HG03045 (cell line): Measurements from ENCODE around the gene NNT.
"Not testable (repeated sequence)": the region's sequence is repeated elsewhere in the genome, so short reads cannot be mapped to it uniquely, and the experiment has no call there.

Experiments
- ATAC-seq: cut with Tn5 transposase; IDR thresholded peaks from one replicate; pipeline ENCODE4 v1.9.1; 2021; ENCODE audit warnings: mild to moderate bottlenecking, moderate library complexity; ENCODE audit not compliant: unreplicated experiment

Gene NNT

DNA sequence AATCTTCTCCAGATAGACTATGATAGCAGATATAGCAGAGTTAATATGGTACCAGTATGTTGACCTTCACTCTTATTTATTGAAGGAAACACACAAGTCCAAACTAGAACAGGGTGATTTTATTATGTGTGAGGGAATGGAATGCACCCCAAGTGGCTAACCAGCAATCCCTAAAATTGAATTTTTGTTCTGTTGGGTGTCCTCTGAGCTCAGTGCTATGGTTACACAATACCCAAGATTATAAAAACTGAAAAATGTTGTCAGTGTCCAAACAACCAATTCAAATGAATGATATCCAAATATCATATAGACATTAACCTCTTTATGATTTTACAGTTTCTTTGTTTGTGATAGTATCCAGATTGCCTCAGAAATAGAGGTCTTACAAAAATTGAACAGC is 60.9 kb downstream of the NNT start:
- ATAC-seq, result no peak

DNA sequence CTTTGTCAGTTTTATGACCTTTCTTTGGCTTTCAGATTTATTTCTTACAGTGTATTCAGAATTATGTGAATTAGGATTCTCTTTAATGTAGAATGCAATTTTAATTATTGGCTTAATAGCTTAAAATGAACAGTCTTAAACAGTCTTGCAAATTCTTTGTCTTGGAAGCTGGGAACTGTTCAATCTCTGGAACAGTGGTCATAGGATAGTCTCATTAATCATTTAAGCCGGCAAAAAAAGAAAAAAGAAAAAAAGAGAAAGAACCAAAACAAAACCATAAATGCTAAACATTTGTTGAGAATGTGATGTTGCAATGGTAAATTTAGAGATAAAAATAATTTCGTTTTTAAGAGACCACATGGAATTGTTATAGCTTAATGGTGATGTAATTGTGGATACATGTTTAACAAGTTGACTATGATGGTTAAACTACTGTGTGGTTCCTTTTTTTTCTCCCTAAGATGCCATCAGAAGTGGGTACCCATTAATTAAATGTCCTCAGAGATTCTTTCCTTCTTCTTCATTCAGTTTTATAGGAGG is 61.6 kb downstream of the NNT start:
- no peak for ATAC-seq

DNA sequence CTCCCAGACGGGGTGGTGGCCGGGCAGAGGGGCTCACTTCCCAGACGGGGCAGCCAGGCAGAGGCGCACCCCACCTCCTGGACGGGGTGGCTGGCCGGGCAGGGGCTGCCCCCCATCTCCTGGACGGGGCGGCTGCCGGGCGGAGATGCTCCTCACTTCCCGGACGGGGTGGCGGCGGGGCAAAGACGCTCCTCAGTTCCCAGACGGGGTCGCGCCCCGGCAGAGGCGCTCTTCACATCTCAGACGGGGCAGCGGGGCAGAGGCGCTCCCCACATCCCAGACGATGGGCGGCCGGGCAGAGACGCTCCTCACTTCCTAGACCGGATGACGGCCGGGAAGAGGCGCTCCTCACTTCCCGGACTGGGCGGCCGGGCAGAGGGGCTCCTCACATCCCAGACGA is 62.8 kb downstream of the NNT start:
- ATAC-seq, result not testable (repeated sequence)

GRCh38 chr5:43666728-43667127 is 63.7 kb downstream of the NNT start:
- not testable (repeated sequence) for ATAC-seq

- not testable (repeated sequence) for ATAC-seq
These were observed 64.4 kb downstream of the NNT start for GRCh38 chr5:43667379-43667778.

GRCh38 chr5:43674536-43674935 is 71.6 kb downstream of the NNT start:
- no peak for ATAC-seq

- ATAC-seq, result no peak
These were observed 72.4 kb downstream of the NNT start for GRCh38 chr5:43675357-43675756.

DNA sequence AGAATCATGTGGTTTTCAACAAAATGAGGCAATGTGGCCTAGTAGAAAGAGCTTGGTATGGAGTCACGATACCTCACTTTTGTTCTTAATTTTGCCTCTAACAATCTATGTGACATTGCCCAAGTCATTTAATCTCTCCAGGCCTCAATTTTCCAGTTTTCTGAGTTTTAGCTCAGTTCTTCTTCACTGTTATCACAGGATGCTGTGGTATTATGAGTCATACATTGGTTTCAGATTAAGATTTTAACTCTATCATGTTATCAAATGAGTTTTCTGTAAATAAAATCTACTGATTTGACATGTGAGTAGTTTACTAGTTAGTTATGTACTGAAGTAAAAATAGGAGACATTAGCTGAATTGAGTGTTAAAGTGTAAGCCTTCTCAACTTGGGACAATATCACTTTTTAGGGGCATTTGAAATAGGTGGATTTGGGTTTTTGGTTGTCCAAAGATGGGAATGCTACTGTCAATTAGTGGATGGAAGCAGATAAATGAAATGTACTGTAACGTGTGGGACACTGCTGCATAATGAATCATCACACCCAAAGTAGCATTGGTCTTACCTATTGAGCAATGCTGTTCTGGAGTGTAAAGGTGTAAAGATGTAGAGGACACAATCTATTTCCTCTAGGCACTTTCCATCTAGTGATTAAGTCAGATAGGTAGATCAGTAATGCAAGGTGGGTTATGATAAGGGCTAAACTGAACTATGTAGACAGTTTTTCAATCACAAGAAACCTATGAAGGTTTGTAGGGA is 73.3 kb downstream of the NNT start:
- ATAC-seq, result no peak

GRCh38 chr5:43677253-43677652 is 74.3 kb downstream of the NNT start:
- ATAC-seq, result no peak

DNA sequence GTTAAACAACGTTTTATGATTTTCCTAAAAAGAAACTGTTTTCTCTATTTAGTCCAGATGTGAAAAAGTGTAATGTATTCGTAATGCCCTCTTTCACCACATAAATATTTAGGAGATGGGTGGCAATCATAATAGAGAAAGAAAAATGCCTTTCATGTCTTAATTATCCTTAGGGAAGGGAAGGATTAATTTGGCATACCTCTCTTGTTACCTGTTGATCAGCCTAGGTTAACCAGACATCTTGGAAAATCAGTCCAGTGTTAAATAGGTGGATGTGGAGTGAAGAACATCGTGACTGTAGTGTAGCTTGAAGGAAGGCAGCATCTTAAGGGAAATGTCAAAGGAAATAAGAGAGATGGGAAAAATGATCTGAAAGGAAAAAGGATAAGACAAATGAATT is 76.2 kb downstream of the NNT start:
- no peak for ATAC-seq

GRCh38 chr5:43680286-43680685 is 77.3 kb downstream of the NNT start:
- ATAC-seq, result no peak

DNA sequence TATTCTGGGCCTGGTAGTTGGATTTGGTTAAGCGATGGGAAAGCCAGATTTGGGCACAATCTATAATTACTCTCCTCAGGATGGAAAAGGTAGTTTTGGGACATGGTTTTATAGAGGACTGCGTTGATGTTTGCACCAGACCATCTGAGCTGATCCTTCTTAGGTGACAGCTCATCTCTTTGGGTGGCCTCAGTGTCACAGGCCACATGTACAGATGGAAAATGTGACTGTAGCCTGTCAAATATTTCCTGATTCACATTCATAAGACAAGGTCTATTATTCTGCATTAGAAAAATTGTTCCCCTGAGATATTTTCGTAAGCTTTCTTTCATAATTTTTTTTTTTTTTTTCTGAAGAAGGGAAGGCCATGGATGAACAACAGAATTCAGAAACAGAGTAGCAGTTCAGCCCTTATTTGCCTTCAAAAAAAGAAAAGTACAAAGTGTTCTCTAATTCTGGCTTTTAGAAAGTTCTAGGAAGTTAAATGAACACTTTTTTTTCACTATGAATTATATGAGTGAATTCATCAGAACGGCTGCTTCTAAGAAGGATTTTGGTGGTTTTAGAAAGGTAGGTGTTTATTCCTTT is 81.0 kb downstream of the NNT start:
- ATAC-seq, result no peak

- ATAC-seq, result no peak
These were observed 82.4 kb downstream of the NNT start for GRCh38 chr5:43685252-43685950.

- no peak for ATAC-seq
These were observed 84.3 kb downstream of the NNT start for GRCh38 chr5:43687275-43687674.

DNA sequence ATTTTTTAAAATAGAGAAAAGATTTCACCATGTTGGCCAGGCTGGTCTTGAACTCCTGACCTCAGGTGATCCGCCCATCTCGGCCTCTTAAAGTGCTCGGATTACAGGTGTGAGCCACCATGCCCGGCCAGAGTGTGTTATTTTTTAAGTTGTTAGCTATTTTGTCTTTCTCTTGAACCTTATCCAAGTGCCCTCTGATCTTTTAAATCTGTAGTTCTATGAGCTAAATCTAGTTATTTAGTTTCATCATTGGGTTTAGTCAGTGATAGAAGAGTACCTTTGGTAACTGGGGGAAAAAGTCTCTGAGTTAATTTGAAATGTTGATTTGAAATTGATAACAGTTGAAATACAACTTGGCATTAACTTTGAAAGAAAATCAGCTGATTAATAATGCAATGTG is 88.3 kb downstream of the NNT start:
- ATAC-seq, result no peak

DNA sequence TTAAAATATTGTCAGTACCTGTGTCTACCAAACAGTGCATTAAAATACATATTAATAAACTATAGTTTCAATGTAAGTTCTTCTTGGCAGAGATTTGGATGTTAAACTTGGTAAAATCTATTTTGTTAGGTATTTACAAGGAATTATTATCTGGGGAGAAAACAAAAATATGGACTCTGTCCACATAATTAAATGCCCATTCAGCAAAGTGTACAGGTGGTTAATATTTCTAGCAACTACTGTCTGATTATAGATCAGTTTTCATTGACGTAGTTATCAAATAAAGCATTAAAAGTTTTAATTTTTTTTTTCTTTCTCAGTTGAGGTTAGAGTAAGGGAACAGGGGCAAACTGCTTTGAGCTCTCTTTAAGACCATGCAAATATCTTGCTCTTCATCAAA is 88.9 kb downstream of the NNT start:
- no peak for ATAC-seq

DNA sequence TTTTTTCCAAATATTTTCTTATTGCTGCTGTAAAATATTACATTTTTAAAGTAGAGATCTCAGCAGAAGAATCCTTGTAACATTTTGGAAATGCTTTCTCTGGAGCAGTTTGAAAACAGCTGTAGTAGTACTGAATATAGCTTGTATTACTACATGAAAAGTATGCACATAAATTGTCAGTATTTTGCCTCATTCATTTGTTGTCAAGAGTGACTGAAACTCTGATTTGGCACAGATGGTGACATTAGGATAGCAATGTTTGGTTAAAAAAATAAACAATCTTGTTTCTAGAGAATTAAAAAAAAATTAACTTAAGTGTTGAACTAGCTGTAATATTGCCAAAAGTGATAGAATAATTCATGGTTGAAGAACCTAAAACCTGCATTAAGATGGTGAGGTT is 90.4 kb downstream of the NNT start:
- ATAC-seq, result no peak

DNA sequence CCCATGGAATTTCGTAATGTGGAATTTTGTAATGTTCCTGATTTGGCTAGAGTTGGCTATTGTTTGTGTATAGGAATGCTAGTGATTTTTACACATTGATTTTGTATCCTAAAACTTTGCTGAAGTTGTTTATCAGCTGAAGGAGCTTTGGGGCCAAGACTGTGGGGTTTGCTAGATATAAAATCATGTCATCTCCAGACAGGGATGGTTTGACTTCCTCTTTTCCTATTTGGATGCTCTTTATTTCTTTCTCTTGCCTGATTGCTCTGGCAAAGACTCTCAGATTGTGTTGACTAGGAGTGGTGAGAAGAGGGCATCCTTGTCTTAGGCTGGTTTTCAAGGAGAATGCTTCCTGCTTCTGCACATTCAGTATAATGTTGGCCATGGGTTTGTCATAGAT is 91.0 kb downstream of the NNT start:
- no peak for ATAC-seq

- not testable (repeated sequence) for ATAC-seq
These were observed 93.5 kb downstream of the NNT start for GRCh38 chr5:43696444-43696843.

DNA sequence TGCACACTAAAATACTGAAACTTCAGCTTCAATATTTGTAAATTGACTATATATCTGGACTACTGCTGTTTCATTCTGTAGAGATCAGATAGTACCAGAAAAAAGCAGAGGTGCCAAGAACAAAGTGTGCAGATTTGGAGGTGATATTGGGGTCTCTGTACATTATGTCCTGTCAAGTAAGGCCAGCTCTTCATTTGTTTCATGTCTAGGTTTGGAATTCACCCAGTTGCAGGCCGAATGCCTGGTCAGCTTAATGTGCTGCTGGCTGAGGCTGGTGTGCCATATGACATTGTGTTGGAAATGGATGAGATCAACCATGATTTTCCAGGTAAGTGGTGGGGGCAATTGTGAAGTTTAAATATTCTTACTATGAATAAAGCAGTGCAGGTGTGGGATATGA is 96.9 kb downstream of the NNT start:
- ATAC-seq, result no peak

- no peak for ATAC-seq
These were observed 97.6 kb downstream of the NNT start for GRCh38 chr5:43700601-43701000.

DNA sequence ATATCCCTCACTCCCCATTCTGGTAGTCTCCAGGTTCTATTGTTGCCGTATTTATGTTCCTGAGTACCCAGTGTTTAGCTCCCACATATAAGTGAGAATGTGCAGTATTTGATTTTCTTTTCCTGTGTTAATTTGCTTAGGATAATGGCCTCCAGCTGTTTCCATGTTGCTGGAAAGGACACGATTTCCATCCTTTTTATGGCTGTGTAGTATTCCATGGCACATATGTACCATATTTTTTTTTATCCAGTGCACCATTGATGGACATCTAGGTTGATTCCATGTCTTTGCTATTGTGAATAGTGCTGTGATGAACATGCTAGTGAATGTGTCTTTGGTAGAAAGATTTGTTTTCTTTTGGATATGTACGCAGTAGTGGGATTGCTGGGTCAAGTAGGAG is 98.2 kb downstream of the NNT start:
- no peak for ATAC-seq
